Calu3 (cell line): Measurements from ENCODE around the gene RALGPS2. TPM values are rescaled to one million over a fixed set of nuclear protein-coding genes. Genes with fewer than 3 reads are reported as not detected.

Source experiments
- BruUV-seq: library from RNA; stranded (reverse); fragments of 400-500 nt; replicated peaks from 2 replicates; lab custom pipeline; 2021; lab: Mats Ljungman, UMichigan
- CTCF ChIA-PET: fragments of 300-600 bp; sonication (Branson Sonifier 250); formaldehyde crosslinking; loops from one replicate; lab custom pipeline; 2022; ENCODE audit warnings: antibody characterized with exemption; lab: Charles Lee
- DNase-seq: peaks from one replicate; pipeline ENCODE4 v3.0.0; 2022
- H3K27ac Mint-ChIP-seq: one replicate; pipeline ENCODE4 v1.8.0; 2022; ENCODE audit warnings: mixed read lengths; ENCODE audit not compliant: unreplicated experiment
- H3K27me3 Mint-ChIP-seq: one replicate; pipeline ENCODE4 v1.8.0; 2022; ENCODE audit warnings: mixed read lengths; ENCODE audit not compliant: unreplicated experiment
- H3K36me3 Mint-ChIP-seq: one replicate; pipeline ENCODE4 v1.8.0; 2022; ENCODE audit warnings: mild to moderate bottlenecking, moderate library complexity, mixed read lengths; ENCODE audit not compliant: insufficient read depth, unreplicated experiment
- H3K4me1 Mint-ChIP-seq: one replicate; pipeline ENCODE4 v1.8.0; 2022; ENCODE audit warnings: mild to moderate bottlenecking, low read depth, mixed read lengths; ENCODE audit not compliant: unreplicated experiment
- H3K4me3 Mint-ChIP-seq: one replicate; pipeline ENCODE4 v1.8.0; 2022; ENCODE audit warnings: mild to moderate bottlenecking, low read depth, moderate library complexity, mixed read lengths; ENCODE audit not compliant: unreplicated experiment
- H3K9me3 Mint-ChIP-seq: one replicate; pipeline ENCODE4 v1.8.0; 2022; ENCODE audit warnings: low read depth, mixed read lengths; ENCODE audit not compliant: unreplicated experiment
- CTCF ChIP-seq: fragments of 200-600 bp; IDR thresholded peaks from one replicate; pipeline ENCODE4 v1.8.0; 2022; ENCODE audit warnings: antibody characterized with exemption; ENCODE audit not compliant: unreplicated experiment
- intact Hi-C: fragments of 100-400 bp; cut with micrococcal nuclease; formaldehyde crosslinking; loops from one replicate; pipeline ENCODE4 v1.10.0; 2022; ENCODE audit not compliant: unreplicated experiment
- total RNA-seq: library from RNA; stranded (reverse); gene quantifications from 2 replicates; pipeline ENCODE4 v1.2.3, GENCODE V29; 2022

Gene RALGPS2
- total RNA-seq, 1 experiment from 2014 or later = 47.6 TPM

GRCh38 chr1:178688244-178688643 lies 36.8 kb upstream of the RALGPS2 start:
- CTCF ChIA-PET = no interaction called here
- Mint-ChIP-seq H3K27ac (no peak overlapping the region), H3K4me3 (no peak overlapping the region), H3K27me3 (no peaks in the 10 kb centered on the region), H3K4me1 (peaks cover 36% of the 10 kb centered on the region), H3K9me3 (no peaks in the 10 kb centered on the region), H3K36me3 (peaks cover 4% of the 10 kb centered on the region)
- TF ChIP-seq CTCF = no peak
- no TSS peak for BruUV-seq
- intact Hi-C loops = no loop called here
- no peak for DNase-seq

- BruUV-seq = no TSS peak
- H3K27ac Mint-ChIP-seq = no peak overlapping the region
- CTCF ChIA-PET = interaction anchor here (0.5 to 0.7 kb wide), 2 partner anchors 10 to 278 kb away, joined by 3 read pairs; no protein-coding TSS in a partner anchor
- H3K4me3 Mint-ChIP-seq = no peak overlapping the region
- no peaks in the 10 kb centered on the region for H3K27me3 Mint-ChIP-seq
- peaks cover 22% of the 10 kb centered on the region for H3K4me1 Mint-ChIP-seq
- peaks cover under 1% of the 10 kb centered on the region for H3K36me3 Mint-ChIP-seq
- TF ChIP-seq CTCF = no peak
- DNase-seq = no peak
- H3K9me3 Mint-ChIP-seq = no peaks in the 10 kb centered on the region
- intact Hi-C loops = no loop called here
Measured at GRCh38 chr1:178689769-178690168, 35.3 kb upstream of the RALGPS2 start.

- H3K36me3 Mint-ChIP-seq = no peaks in the 10 kb centered on the region
- CTCF ChIA-PET = interaction anchor here (0.5 to 0.7 kb wide), 2 partner anchors 10 to 865 kb away, joined by 3 read pairs; no protein-coding TSS in a partner anchor
- no peak overlapping the region for H3K27ac Mint-ChIP-seq
Measured at GRCh38 chr1:178690496-178690895, 34.5 kb upstream of the RALGPS2 start.

GRCh38 chr1:178692564-178693327 lies 32.3 kb upstream of the RALGPS2 start:
- no peaks in the 10 kb centered on the region for H3K27me3 Mint-ChIP-seq
- H3K27ac Mint-ChIP-seq = no peak overlapping the region
- TF ChIP-seq CTCF = no peak
- CTCF ChIA-PET = no interaction called here
- no TSS peak for BruUV-seq
- no peaks in the 10 kb centered on the region for H3K4me1 Mint-ChIP-seq
- DNase-seq = no peak
- intact Hi-C loops = no loop called here
- H3K36me3 Mint-ChIP-seq = no peaks in the 10 kb centered on the region
- H3K9me3 Mint-ChIP-seq = no peaks in the 10 kb centered on the region
- H3K4me3 Mint-ChIP-seq = no peak overlapping the region

More at GRCh38 chr1:178690496-178690895, 34.5 kb upstream of the RALGPS2 start:
- H3K4me1 Mint-ChIP-seq = peaks cover 17% of the 10 kb centered on the region
- no peak for DNase-seq
- H3K27me3 Mint-ChIP-seq = no peaks in the 10 kb centered on the region
- H3K4me3 Mint-ChIP-seq = no peak overlapping the region
- no peak for TF ChIP-seq CTCF
- intact Hi-C loops = no loop called here
- no peaks in the 10 kb centered on the region for H3K9me3 Mint-ChIP-seq
- no TSS peak for BruUV-seq
